GM10266 (cell line): ENCODE measurements around the gene TNRC18.
"Not testable (repeated sequence)": the region's sequence is repeated elsewhere in the genome, so short reads cannot be mapped to it uniquely, and the experiment has no call there.

Experiments
- DNase-seq: peaks from one replicate; pipeline ENCODE4 v3.0.0; 2012; ENCODE audit errors: extremely low spot score
- CTCF ChIP-seq: IDR thresholded peaks from 2 replicates; pipeline ENCODE4 v1.5.1; 2012; ENCODE audit warnings: mild to moderate bottlenecking, low read depth; ENCODE audit not compliant: control insufficient read depth, insufficient read depth; ENCODE audit errors: missing control alignments

Gene TNRC18

GRCh38 chr7:5309146-5309545, 114.5 kb downstream of the TNRC18 start:
- no peak for DNase-seq
- TF ChIP-seq CTCF, result no peak

GRCh38 chr7:5307221-5308142, 116.2 kb downstream of the TNRC18 start:
- not testable (repeated sequence) for DNase-seq

GRCh38 chr7:5305050-5305449, 118.6 kb downstream of the TNRC18 start:
- DNase-seq, result not testable (repeated sequence)

- no peak for TF ChIP-seq CTCF
- no peak for DNase-seq
These were observed 119.8 kb downstream of the TNRC18 start for GRCh38 chr7:5303591-5304505.

- TF ChIP-seq CTCF, result no peak
- DNase-seq, result no peak
These were observed 120.6 kb downstream of the TNRC18 start for GRCh38 chr7:5303061-5303460.

GRCh38 chr7:5302577-5302976, 121.1 kb downstream of the TNRC18 start:
- DNase-seq, result no peak
- TF ChIP-seq CTCF, result no peak

GRCh38 chr7:5300366-5300765, 123.3 kb downstream of the TNRC18 start:
- DNase-seq, result no peak
- no peak for TF ChIP-seq CTCF

GRCh38 chr7:5296611-5297226, 126.9 kb downstream of the TNRC18 start:
- no peak for TF ChIP-seq CTCF
- DNase-seq, result peak; percentile 86
